CD4-positive, alpha-beta memory T cell (primary cell): ENCODE measurements around the gene FREY1. TPM values are rescaled to one million over a fixed set of nuclear protein-coding genes. Genes with fewer than 3 reads are reported as not detected.

Experiments used
- CTCF ChIA-PET: fragments of 350-600 bp; sonication (Branson Sonifier 250); formaldehyde crosslinking; loops from one replicate; lab custom pipeline; 2021; ENCODE audit warnings: inconsistent platforms; ENCODE audit not compliant: partially characterized antibody; lab: Charles Lee
- POLR2A ChIA-PET: fragments of 350-600 bp; sonication (Branson Sonifier 250); formaldehyde crosslinking; loops from one replicate; lab custom pipeline; 2021; ENCODE audit not compliant: partially characterized antibody; lab: Charles Lee
- DNase-seq, 5 donors: peaks; one replicate each; pipeline versions ENCODE4 v3.0.0 to v3.0.0-alpha.2; 2020 to 2022; ENCODE audit warnings: mixed read lengths in 1 of 5
- H3K27ac ChIP-seq: one replicate; pipeline ENCODE4 v1.7.0; 2013; ENCODE audit warnings: low read depth, low read length
- H3K27me3 ChIP-seq: 2 replicates; pipeline ENCODE4 v1.7.0; 2013; ENCODE audit warnings: mild to moderate bottlenecking, low read length, moderate library complexity; ENCODE audit not compliant: insufficient read depth
- H3K36me3 ChIP-seq: 2 replicates; pipeline ENCODE4 v1.7.0; 2013; ENCODE audit warnings: mild to moderate bottlenecking, low read length, moderate library complexity; ENCODE audit not compliant: insufficient read depth
- H3K4me1 ChIP-seq: 2 replicates; pipeline ENCODE4 v1.7.0; 2013; ENCODE audit warnings: mild to moderate bottlenecking, low read length, moderate library complexity; ENCODE audit not compliant: insufficient read depth
- H3K4me3 ChIP-seq, 2 donors: one replicate each; pipeline ENCODE4 v1.7.0; 2013; ENCODE audit warnings: low read length in 2 of 2, mild to moderate bottlenecking in 1 of 2
- H3K9me3 ChIP-seq, 2 donors: one replicate each; pipeline ENCODE4 v1.7.0; 2013; ENCODE audit warnings: low read length in 2 of 2, control low read depth in 1 of 2; ENCODE audit not compliant: control insufficient read depth in 1 of 2
- H3K27ac Mint-ChIP-seq, 7 donors: one replicate each; pipeline ENCODE4 v1.8.0; 2020 to 2021; ENCODE audit warnings: mixed read lengths in 7 of 7, mild to moderate bottlenecking in 6 of 7, inconsistent platforms in 3 of 7, moderate library complexity in 3 of 7
- H3K27me3 Mint-ChIP-seq, 2 donors: one replicate each; pipeline ENCODE4 v1.8.0; 2020 to 2021; ENCODE audit warnings: mixed read lengths in 2 of 2
- H3K36me3 Mint-ChIP-seq, 2 donors: one replicate each; pipeline ENCODE4 v1.8.0; 2020 to 2021; ENCODE audit warnings: mixed read lengths in 2 of 2, inconsistent platforms in 1 of 2, mild to moderate bottlenecking in 1 of 2
- H3K4me1 Mint-ChIP-seq, 4 donors: one replicate each; pipeline ENCODE4 v1.8.0; 2020 to 2021; ENCODE audit warnings: mixed read lengths in 4 of 4, mild to moderate bottlenecking in 1 of 4
- H3K4me3 Mint-ChIP-seq, 8 donors: one replicate each; pipeline ENCODE4 v1.8.0; 2020 to 2021; ENCODE audit warnings: mixed read lengths in 8 of 8, mild to moderate bottlenecking in 7 of 8, moderate library complexity in 6 of 8, inconsistent platforms in 3 of 8
- H3K9me3 Mint-ChIP-seq, 8 donors: one replicate each; pipeline ENCODE4 v1.8.0; 2020 to 2021; ENCODE audit warnings: mixed read lengths in 8 of 8, mild to moderate bottlenecking in 5 of 8, inconsistent platforms in 3 of 8, moderate library complexity in 1 of 8
- intact Hi-C: fragments of 100-400 bp; cut with micrococcal nuclease; formaldehyde crosslinking; loops from one replicate; pipeline ENCODE4 v1.15.1; 2023
- polyA plus RNA-seq, 2 donors: library from polyadenylated mRNA; unstranded; fragments of 300-500 nt; fragmentation: Illumina TruSeq; gene quantifications; one replicate each; pipeline ENCODE4 v1.2.3, GENCODE V29; 2021
- total RNA-seq, 2 experiments: library from RNA; stranded (reverse); gene quantifications; one replicate each; pipeline ENCODE4 v1.2.3, GENCODE V29; 2021

The FREY1 gene, protein sequence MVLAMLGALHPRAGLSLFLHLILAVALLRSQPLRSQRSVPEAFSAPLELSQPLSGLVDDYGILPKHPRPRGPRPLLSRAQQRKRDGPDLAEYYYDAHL
- 1 to 10 TPM; 4.5 to 4.8 TPM for total RNA-seq
- polyA plus RNA-seq = not detected

DNA sequence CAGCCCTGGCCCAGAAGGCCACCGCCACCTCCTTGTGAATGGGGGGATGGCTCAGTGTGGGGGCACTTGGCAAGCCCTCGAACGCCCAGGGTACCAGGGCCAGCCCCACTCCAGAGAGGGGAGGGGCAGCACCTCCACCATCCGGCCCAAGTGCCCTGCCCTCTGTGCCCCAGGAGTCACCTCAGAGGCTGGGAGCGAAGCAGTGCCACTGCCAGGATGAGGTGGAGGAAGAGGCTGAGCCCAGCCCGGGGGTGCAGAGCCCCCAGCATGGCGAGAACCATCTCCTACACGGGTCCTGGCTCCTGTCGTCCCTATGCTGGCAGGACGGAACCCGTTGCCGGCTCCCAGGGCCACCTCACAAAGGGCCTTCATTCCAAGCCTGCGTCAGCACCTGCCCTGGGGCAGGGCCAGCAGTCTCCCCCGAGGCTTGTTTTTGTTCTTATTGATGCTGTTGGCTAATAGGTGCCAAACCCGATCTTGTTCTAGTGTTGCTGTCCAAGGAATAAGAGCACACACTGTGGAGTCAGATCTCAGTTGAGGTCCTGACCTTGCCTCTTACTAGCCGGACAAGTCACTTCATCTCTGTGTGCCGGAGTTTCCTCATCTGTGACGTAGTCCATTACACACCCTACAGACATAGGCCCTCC lies at the start of gene FREY1:
TSS of gene FREY1 (minus strand) at position 307 of the 647 bp plus-strand sequence. CDS start at position 281, 26 bp downstream.
- H3K36me3 ChIP-seq = peaks cover 20% of the 10 kb centered on the region
- intact Hi-C loops = no loop called here
- peaks cover 10 to 26% of the 10 kb centered on the region in 2 donors for H3K36me3 Mint-ChIP-seq
- no peak within 1 kb of the TSS for H3K4me3 ChIP-seq
- no peaks in the 10 kb centered on the region for H3K9me3 Mint-ChIP-seq
- H3K27me3 ChIP-seq = no peaks in the 10 kb centered on the region
- ChIA-PET CTCF (no interaction called here), POLR2A (interaction anchor here (0.7 to 2.6 kb wide), 3 partner anchors 10 to 58 kb away, joined by 3 to 17 read pairs (median 3); partner anchors contain the start of gene PEX16)
- H3K4me1 Mint-ChIP-seq = peaks cover 5 to 18% (median 10%) of the 10 kb centered on the region in 4 donors
- H3K27me3 Mint-ChIP-seq = no peaks in the 10 kb centered on the region
- H3K27ac ChIP-seq = no peak within 1 kb of the TSS
- peak within 1 kb of the TSS in 1 of 7 donors; percentile 65 for H3K27ac Mint-ChIP-seq
- DNase-seq = no peak
- H3K4me1 ChIP-seq = no peaks in the 10 kb centered on the region
- H3K9me3 ChIP-seq = no peaks in the 10 kb centered on the region
- no peak within 1 kb of the TSS for H3K4me3 Mint-ChIP-seq

- intact Hi-C loops = no loop called here
- H3K4me1 Mint-ChIP-seq = no peaks in the 10 kb centered on the region
- peaks cover 56 to 77% of the 10 kb centered on the region in 2 donors for H3K36me3 Mint-ChIP-seq
- Histone ChIP-seq H3K27me3 (no peaks in the 10 kb centered on the region), H3K4me3 (no peak overlapping the region), H3K27ac (no peak overlapping the region), H3K9me3 (no peaks in the 10 kb centered on the region), H3K36me3 (peaks cover 43% of the 10 kb centered on the region), H3K4me1 (no peaks in the 10 kb centered on the region)
- H3K27ac Mint-ChIP-seq = no peak overlapping the region
- CTCF ChIA-PET = interaction anchor here (5.8 kb wide), 1 partner anchor 16 kb away, joined by 58 read pairs; no protein-coding TSS in a partner anchor
- no peak for DNase-seq
- no peaks in the 10 kb centered on the region for H3K27me3 Mint-ChIP-seq
- H3K4me3 Mint-ChIP-seq = no peak overlapping the region
- POLR2A ChIA-PET = no interaction called here
- no peaks in the 10 kb centered on the region for H3K9me3 Mint-ChIP-seq
Observed at GRCh38 chr11:45949992-45950407, 42.9 kb upstream of the FREY1 start.

DNA sequence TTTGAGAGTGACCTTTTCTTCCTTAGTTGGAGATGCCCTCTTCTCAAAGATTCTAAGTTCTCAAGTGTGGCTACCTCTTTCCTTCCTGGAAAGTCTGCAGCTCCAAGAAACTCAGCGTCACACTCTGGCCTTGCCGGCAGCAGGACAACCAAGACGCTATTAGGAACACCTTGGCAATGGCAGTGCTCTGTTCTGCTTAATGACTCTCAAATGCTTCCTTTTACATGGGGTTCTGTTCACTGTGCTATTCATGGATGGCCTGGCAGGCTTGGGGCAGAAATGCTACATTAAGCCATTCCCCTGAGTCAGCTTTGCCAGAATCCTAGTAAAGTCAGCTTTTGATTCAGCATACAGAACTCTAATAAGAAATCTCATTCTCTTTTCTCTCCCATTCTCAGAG lies 41.3 kb upstream of the FREY1 start:
- Mint-ChIP-seq H3K27ac (peak overlapping the region in 2 of 7 donors; percentile 26 to 59), H3K27me3 (no peaks in the 10 kb centered on the region), H3K9me3 (peaks cover 0 to 3% (median 0%) of the 10 kb centered on the region in 8 donors), H3K4me3 (no peak overlapping the region), H3K4me1 (no peaks in the 10 kb centered on the region), H3K36me3 (peaks cover 65 to 81% of the 10 kb centered on the region in 2 donors)
- intact Hi-C loops = no loop called here
- no peaks in the 10 kb centered on the region for H3K4me1 ChIP-seq
- ChIA-PET CTCF (interaction anchor here (5.8 kb wide), 1 partner anchor 17 kb away, joined by 58 read pairs; no protein-coding TSS in a partner anchor), POLR2A (no interaction called here)
- no peak for DNase-seq
- no peak overlapping the region for H3K27ac ChIP-seq
- peaks cover 43% of the 10 kb centered on the region for H3K36me3 ChIP-seq
- H3K9me3 ChIP-seq = no peaks in the 10 kb centered on the region
- H3K27me3 ChIP-seq = no peaks in the 10 kb centered on the region
- H3K4me3 ChIP-seq = no peak overlapping the region

DNA sequence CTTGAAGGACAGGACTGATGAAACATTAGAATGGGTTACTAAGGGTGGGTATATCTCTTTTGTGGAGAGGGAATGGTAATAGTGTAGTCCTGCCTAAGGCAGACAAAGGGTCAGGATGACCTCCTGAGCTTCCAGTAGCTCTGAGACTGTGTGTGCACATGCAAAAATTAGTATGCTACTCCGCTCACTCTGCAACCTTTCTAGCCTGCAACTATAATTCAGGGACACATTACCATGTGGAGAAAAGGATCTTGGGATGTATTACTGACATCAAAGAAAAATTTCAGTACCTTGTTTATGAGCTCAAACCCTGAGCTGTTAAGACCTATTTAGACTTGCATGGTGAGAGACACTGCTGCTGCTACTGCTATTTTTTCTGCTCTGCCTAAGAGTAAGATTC lies 40.8 kb upstream of the FREY1 start:
- H3K36me3 ChIP-seq = peaks cover 39% of the 10 kb centered on the region

GRCh38 chr11:45945397-45945999 lies 38.4 kb upstream of the FREY1 start:
- Histone ChIP-seq H3K9me3 (no peaks in the 10 kb centered on the region), H3K4me3 (no peak overlapping the region), H3K4me1 (no peaks in the 10 kb centered on the region), H3K27me3 (no peaks in the 10 kb centered on the region), H3K27ac (no peak overlapping the region), H3K36me3 (peaks cover 37% of the 10 kb centered on the region)
- Mint-ChIP-seq H3K4me1 (no peaks in the 10 kb centered on the region), H3K4me3 (no peak overlapping the region), H3K9me3 (peaks cover 0 to 3% (median 0%) of the 10 kb centered on the region in 8 donors), H3K27me3 (no peaks in the 10 kb centered on the region), H3K36me3 (peaks cover 64 to 76% of the 10 kb centered on the region in 2 donors), H3K27ac (peak overlapping the region in 4 of 7 donors; percentile 30 to 76 (median 56))
- no peak for DNase-seq
- ChIA-PET POLR2A (no interaction called here), CTCF (interaction anchor here (1.2 kb wide), 1 partner anchor 20 kb away, joined by 6 read pairs; no protein-coding TSS in a partner anchor)
- intact Hi-C loops = no loop called here

More for the DNA sequence above, 40.8 kb upstream of the FREY1 start:
- Mint-ChIP-seq H3K27me3 (no peaks in the 10 kb centered on the region), H3K4me3 (no peak overlapping the region), H3K9me3 (peaks cover 0 to 3% (median 0%) of the 10 kb centered on the region in 8 donors), H3K36me3 (peaks cover 60 to 78% of the 10 kb centered on the region in 2 donors), H3K4me1 (no peaks in the 10 kb centered on the region), H3K27ac (no peak overlapping the region)
- H3K27me3 ChIP-seq = no peaks in the 10 kb centered on the region
- intact Hi-C loops = no loop called here
- no peaks in the 10 kb centered on the region for H3K4me1 ChIP-seq
- H3K4me3 ChIP-seq = no peak overlapping the region
- POLR2A ChIA-PET = no interaction called here
- H3K9me3 ChIP-seq = no peaks in the 10 kb centered on the region
- no peak overlapping the region for H3K27ac ChIP-seq
- no peak for DNase-seq
- CTCF ChIA-PET = interaction anchor here (5.8 kb wide), 1 partner anchor 18 kb away, joined by 58 read pairs; no protein-coding TSS in a partner anchor

- Mint-ChIP-seq H3K27me3 (no peaks in the 10 kb centered on the region), H3K9me3 (peaks cover 0 to 3% (median 0%) of the 10 kb centered on the region in 8 donors), H3K4me3 (no peak overlapping the region), H3K27ac (peak overlapping the region in 2 of 7 donors; percentile 3 to 43), H3K36me3 (peaks cover 46 to 61% of the 10 kb centered on the region in 2 donors), H3K4me1 (no peaks in the 10 kb centered on the region)
- Histone ChIP-seq H3K27me3 (no peaks in the 10 kb centered on the region), H3K27ac (no peak overlapping the region), H3K4me1 (no peaks in the 10 kb centered on the region), H3K4me3 (no peak overlapping the region), H3K36me3 (peaks cover 14% of the 10 kb centered on the region), H3K9me3 (no peaks in the 10 kb centered on the region)
- CTCF ChIA-PET = interaction anchor here (2.2 kb wide), 1 partner anchor 23 kb away, joined by 13 read pairs; no protein-coding TSS in a partner anchor
- intact Hi-C loops = no loop called here
- no peak for DNase-seq
- POLR2A ChIA-PET = no interaction called here
Observed at GRCh38 chr11:45942381-45942780, 35.3 kb upstream of the FREY1 start.

GRCh38 chr11:45941285-45941684 lies 34.2 kb upstream of the FREY1 start:
- H3K9me3 ChIP-seq = no peaks in the 10 kb centered on the region
- DNase-seq = no peak
- H3K9me3 Mint-ChIP-seq = peaks cover 0 to 3% (median 0%) of the 10 kb centered on the region in 8 donors
- peaks cover 43 to 61% of the 10 kb centered on the region in 2 donors for H3K36me3 Mint-ChIP-seq
- no peaks in the 10 kb centered on the region for H3K27me3 ChIP-seq
- H3K36me3 ChIP-seq = peaks cover 18% of the 10 kb centered on the region
- ChIA-PET POLR2A (no interaction called here), CTCF (interaction anchor here (2.2 kb wide), 1 partner anchor 24 kb away, joined by 13 read pairs; no protein-coding TSS in a partner anchor)
- H3K4me3 Mint-ChIP-seq = no peak overlapping the region
- no peaks in the 10 kb centered on the region for H3K4me1 ChIP-seq
- peak overlapping the region in 1 of 7 donors; percentile 18 for H3K27ac Mint-ChIP-seq
- intact Hi-C loops = no loop called here
- no peak overlapping the region for H3K4me3 ChIP-seq
- H3K27me3 Mint-ChIP-seq = no peaks in the 10 kb centered on the region
- H3K4me1 Mint-ChIP-seq = no peaks in the 10 kb centered on the region
- H3K27ac ChIP-seq = no peak overlapping the region
